Right lobe of liver (tissue), 6 donors: ENCODE data around the gene FMN1. TPM values are rescaled to one million over a fixed set of nuclear protein-coding genes. Genes with fewer than 3 reads are reported as not detected.
"Not testable (repeated sequence)": the region's sequence is repeated elsewhere in the genome, so short reads cannot be mapped to it uniquely, and the experiment has no call there.

Experiments
- ATAC-seq, 4 donors: fragments of 200-7000 bp; cut with Tn5 transposase; one replicate each; pipeline ENCODE4 v1.9.1; 2020; ENCODE audit warnings: mild to moderate bottlenecking in 4 of 4, moderate library complexity in 4 of 4
- DNase-seq, 3 donors: peaks; one replicate each; pipeline ENCODE4 v3.0.0-alpha.2; 2020
- H3K27ac ChIP-seq, 3 donors: fragments of 200-600 bp; one replicate each; pipeline ENCODE4 v1.8.0; 2022
- H3K27me3 ChIP-seq, 2 donors: fragments of 200-600 bp; one replicate each; pipeline ENCODE4 v1.8.0; 2022
- H3K36me3 ChIP-seq, 4 donors: fragments of 200-600 bp; sonication (generic) in 1 of 4; one replicate each; pipeline versions ENCODE4 v1.5.1 to v1.8.0; 2017 to 2022; ENCODE audit warnings: control low read depth in 1 of 4
- H3K4me1 ChIP-seq, 4 donors: fragments of 200-600 bp; sonication (generic) in 1 of 4; one replicate each; pipeline versions ENCODE4 v1.5.1 to v1.8.0; 2017 to 2022; ENCODE audit warnings: control low read depth in 1 of 4
- H3K4me3 ChIP-seq, 3 donors: fragments of 200-600 bp; one replicate each; pipeline ENCODE4 v1.8.0; 2022
- H3K9me3 ChIP-seq, 4 donors: fragments of 200-600 bp; sonication (generic) in 1 of 4; one replicate each; pipeline versions ENCODE4 v1.5.1 to v1.8.0; 2017 to 2022; ENCODE audit warnings: control low read depth in 1 of 4
- CTCF ChIP-seq, 4 donors: fragments of 200-600 bp in 3 of 4; fragments of 450-650 bp in 1 of 4; IDR thresholded peaks; one replicate each; pipeline versions ENCODE4 v1.5.1 to v1.8.0; 2016 to 2022; ENCODE audit warnings: antibody characterized with exemption in 4 of 4, mild to moderate bottlenecking in 2 of 4
- POLR2A ChIP-seq: fragments of 450-650 bp; IDR thresholded peaks from one replicate; pipeline ENCODE4 v1.6.1; 2017; ENCODE audit warnings: antibody characterized with exemption, mild to moderate bottlenecking
- WGBS: methylation state at CpG from one replicate; pipeline ENCODE4 v1.1.6; 2018; ENCODE audit warnings: low coverage, low lambda C conversion rate; ENCODE audit not compliant: insufficient coverage; ENCODE audit errors: missing lambda C conversion rate; 5-methylcytosine and 5-hydroxymethylcytosine counted together
- intact Hi-C, 2 donors: fragments of 100-400 bp; cut with DNase I; formaldehyde crosslinking; loops; one replicate each; pipeline versions ENCODE4 v1.11.2 to v1.14.1; 2022
- total RNA-seq, 6 experiments: library from RNA; depleted of rRNA in 2 of 6; stranded (reverse); fragments of >200 nt in 2 of 6; fragmentation: NEBNext Ultra II Directional in 3 of 6; extraction: Animal tissue kit (Norgen Biotek cat#: 25700) in 3 of 6; gene quantifications; one replicate each; pipeline versions ENCODE4 v1.1.0 to v1.2.4, GENCODE V29; 2016 to 2023
- donor health status: DM: no; HTN: yes; CAD: no.
- donor health status: DM: no; HTN: no; CAD: no.
- donor health status: DM: no; HTN: no; CAD: no.
- donor health status: DM: no; HTN: yes; CAD: no.
- donor health status: DM: no; HTN: yes; CAD: no.

The FMN1 gene
- total RNA-seq, 6 experiments from 2014 or later, result 1.1 to 6.8 (median 3.1) TPM

GRCh38 chr15:32851572-32851971, 342.9 kb downstream of the FMN1 start:
- Histone ChIP-seq H3K4me3 (no peak overlapping the region), H3K9me3 (no peaks in the 10 kb centered on the region), H3K27ac (no peak overlapping the region), H3K4me1 (no peaks in the 10 kb centered on the region), H3K36me3 (no peaks in the 10 kb centered on the region), H3K27me3 (no peaks in the 10 kb centered on the region)
- no peak for DNase-seq
- no peak for ATAC-seq
- TF ChIP-seq CTCF (IDR thresholded peaks at IDR 0.05) (no peak), POLR2A (no peak)
- WGBS, result 63% methylated on average over 5 of the region's 5 CpGs
- intact Hi-C loops, result no loop called here

GRCh38 chr15:32849769-32850668, 344.5 kb downstream of the FMN1 start:
- Histone ChIP-seq H3K27me3 (no peaks in the 10 kb centered on the region), H3K4me3 (no peak overlapping the region), H3K4me1 (no peaks in the 10 kb centered on the region), H3K9me3 (no peaks in the 10 kb centered on the region), H3K27ac (no peak overlapping the region), H3K36me3 (no peaks in the 10 kb centered on the region)
- DNase-seq (no peak), ATAC-seq (peak in 1 of 4 donors; percentile 15)
- WGBS, result 74% methylated on average over 11 of the region's 11 CpGs
- TF ChIP-seq POLR2A (no peak), CTCF (IDR thresholded peaks at IDR 0.05) (no peak)
- intact Hi-C loops, result no loop called here

GRCh38 chr15:32846671-32847070, 347.8 kb downstream of the FMN1 start:
- H3K9me3 ChIP-seq, H3K4me1 ChIP-seq, ATAC-seq, H3K4me3 ChIP-seq, H3K27ac ChIP-seq, intact Hi-C loops, H3K36me3 ChIP-seq, DNase-seq, H3K27me3 ChIP-seq: not testable (repeated sequence)
- 85% methylated on average over 2 of the region's 2 CpGs for WGBS

- no peak overlapping the region for H3K27ac ChIP-seq
- H3K27me3 ChIP-seq, result no peaks in the 10 kb centered on the region
- no peaks in the 10 kb centered on the region for H3K9me3 ChIP-seq
- H3K36me3 ChIP-seq, result no peaks in the 10 kb centered on the region
- WGBS, result 60% methylated on average over 2 of the region's 2 CpGs
- ATAC-seq, result peak; percentile 39 to 57 (median 51)
- no peak for DNase-seq
- H3K4me3 ChIP-seq, result no peak overlapping the region
- intact Hi-C loops, result no loop called here
- TF ChIP-seq CTCF (IDR thresholded peaks at IDR 0.05) (peak; percentile 42 to 65 (median 59)), POLR2A (no peak)
- no peaks in the 10 kb centered on the region for H3K4me1 ChIP-seq
These were observed 350.3 kb downstream of the FMN1 start for GRCh38 chr15:32844118-32844711.

GRCh38 chr15:32843219-32843815, 351.2 kb downstream of the FMN1 start:
- Histone ChIP-seq H3K27ac (no peak overlapping the region), H3K9me3 (no peaks in the 10 kb centered on the region), H3K36me3 (no peaks in the 10 kb centered on the region), H3K27me3 (no peaks in the 10 kb centered on the region), H3K4me3 (no peak overlapping the region), H3K4me1 (no peaks in the 10 kb centered on the region)
- intact Hi-C loops, result no loop called here
- DNase-seq, result no peak
- WGBS, result 44% methylated on average over 6 of the region's 6 CpGs
- TF ChIP-seq CTCF (IDR thresholded peaks at IDR 0.05), result no peak
- no peak for TF ChIP-seq POLR2A
- no peak for ATAC-seq
